Activated T-cell treated with anti-CD3 and anti-CD28 coated beads for 24 hours (primary cell): ENCODE data around the gene APOL4.
"Not testable (repeated sequence)": the region's sequence is repeated elsewhere in the genome, so short reads cannot be mapped to it uniquely, and the experiment has no call there.

ENCODE experiments used
- DNase-seq: peaks from one replicate; pipeline ENCODE4 v3.0.0-alpha.2; 2020; ENCODE audit warnings: low read depth

Gene APOL4

GRCh38 chr22:36153501-36154422 lies 47.8 kb downstream of the APOL4 start:
- DNase-seq: no peak

GRCh38 chr22:36152821-36153220 lies 48.8 kb downstream of the APOL4 start:
- DNase-seq: not testable (repeated sequence)

- DNase-seq: no peak
These were observed 49.5 kb downstream of the APOL4 start for GRCh38 chr22:36152088-36152487.

DNA sequence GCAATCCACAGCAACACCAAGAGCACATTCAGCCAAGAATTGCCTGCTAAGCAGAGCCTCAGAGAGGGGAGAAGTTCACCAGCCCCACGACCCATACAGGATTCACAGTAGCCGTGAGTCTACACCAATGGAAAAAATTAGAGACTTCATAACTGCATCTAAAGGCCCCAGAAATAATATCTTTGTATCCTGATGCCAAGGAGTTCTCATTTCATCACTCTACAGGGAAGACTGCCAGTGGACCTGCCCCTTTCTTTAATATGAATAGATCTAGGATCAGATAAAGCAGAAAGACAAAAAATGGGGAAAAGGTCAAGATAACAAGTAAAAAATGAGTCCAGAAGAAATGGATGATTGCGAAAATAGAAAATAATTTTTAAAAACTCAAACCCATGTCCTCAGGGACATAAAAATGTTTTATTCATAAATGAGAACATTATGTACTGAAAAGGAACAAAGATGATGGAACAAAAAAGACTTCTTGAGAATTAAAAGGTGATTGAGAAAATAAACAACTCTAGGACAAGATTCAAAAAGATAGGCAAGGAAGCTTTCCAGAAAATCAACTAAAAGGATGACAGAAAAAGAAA lies 50.5 kb downstream of the APOL4 start:
- no peak for DNase-seq

- no peak for DNase-seq
These were observed 52.2 kb downstream of the APOL4 start for GRCh38 chr22:36149441-36149840.

GRCh38 chr22:36148411-36148810 lies 53.2 kb downstream of the APOL4 start:
- DNase-seq: no peak

- DNase-seq: no peak
These were observed 54.3 kb downstream of the APOL4 start for GRCh38 chr22:36147196-36147791.

DNA sequence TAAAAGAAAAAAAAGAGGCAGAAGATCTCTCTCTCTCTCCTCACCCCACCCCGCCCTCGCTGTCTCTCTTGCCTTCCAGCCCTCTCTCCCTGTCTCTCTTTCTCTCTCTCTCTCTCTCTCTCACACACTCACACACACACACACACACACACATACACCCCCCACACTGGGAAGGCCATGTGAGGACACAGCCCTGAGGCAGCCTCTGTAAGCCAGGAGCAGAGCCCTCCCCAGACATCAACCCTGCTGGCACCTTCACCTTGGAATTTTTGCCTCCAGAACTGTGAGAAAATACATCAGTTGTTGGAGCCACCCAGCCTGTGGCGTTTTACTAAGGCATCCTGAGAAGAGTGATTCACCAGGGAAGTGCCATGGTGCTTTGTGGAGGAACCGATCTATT lies 55.7 kb downstream of the APOL4 start:
- no peak for DNase-seq

- DNase-seq: no peak
These were observed 56.6 kb downstream of the APOL4 start for GRCh38 chr22:36144886-36145541.

GRCh38 chr22:36143956-36144355 lies 57.7 kb downstream of the APOL4 start:
- DNase-seq: no peak

- DNase-seq: no peak
These were observed 58.4 kb downstream of the APOL4 start for GRCh38 chr22:36143066-36143815.

DNA sequence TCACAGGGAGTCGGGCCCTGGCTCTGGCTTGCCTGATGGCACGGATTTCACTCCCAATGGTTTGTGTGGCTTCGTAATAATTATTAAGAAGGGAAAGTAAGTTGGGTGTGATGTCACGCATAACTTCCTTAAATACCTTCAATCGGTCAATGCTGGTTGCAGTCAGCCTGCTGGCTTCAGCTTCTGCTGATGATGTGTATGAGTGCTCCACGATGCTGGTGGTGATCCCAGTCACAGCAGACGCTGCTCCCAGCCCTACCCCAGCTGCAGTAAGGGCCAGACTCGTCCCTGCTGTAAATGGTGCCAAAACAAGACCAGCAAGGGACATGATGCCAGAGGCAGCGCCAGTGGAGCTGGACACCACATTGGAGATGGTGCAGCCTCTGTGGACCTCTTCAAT lies 60.1 kb downstream of the APOL4 start:
- no peak for DNase-seq
